GM10266 (cell line): ENCODE measurements around the gene TERT.
"Not testable (repeated sequence)": the region's sequence is repeated elsewhere in the genome, so short reads cannot be mapped to it uniquely, and the experiment has no call there.

ENCODE experiments used
- DNase-seq: peaks from one replicate; pipeline ENCODE4 v3.0.0; 2012; ENCODE audit errors: extremely low spot score
- CTCF ChIP-seq: IDR thresholded peaks from 2 replicates; pipeline ENCODE4 v1.5.1; 2012; ENCODE audit warnings: mild to moderate bottlenecking, low read depth; ENCODE audit not compliant: control insufficient read depth, insufficient read depth; ENCODE audit errors: missing control alignments

TERT gene

GRCh38 chr5:1285141-1285540, 9.7 kb downstream of the TERT start:
- no peak for TF ChIP-seq CTCF
- no peak for DNase-seq

- not testable (repeated sequence) for DNase-seq
These were observed 10.4 kb downstream of the TERT start for GRCh38 chr5:1284336-1284970.

- DNase-seq: not testable (repeated sequence)
These were observed 11.2 kb downstream of the TERT start for GRCh38 chr5:1283729-1284041.

- not testable (repeated sequence) for DNase-seq
These were observed 11.7 kb downstream of the TERT start for GRCh38 chr5:1282993-1283728.

GRCh38 chr5:1282131-1282992, 12.5 kb downstream of the TERT start:
- DNase-seq: no peak
- TF ChIP-seq CTCF: no peak

GRCh38 chr5:1281038-1281882, 13.6 kb downstream of the TERT start:
- no peak for DNase-seq
- TF ChIP-seq CTCF: no peak

GRCh38 chr5:1280177-1281037, 14.5 kb downstream of the TERT start:
- no peak for TF ChIP-seq CTCF
- no peak for DNase-seq
